Measurements from ENCODE around the gene AQP11. TPM values are rescaled to one million over a fixed set of nuclear protein-coding genes. Genes with fewer than 3 reads are reported as not detected.

AQP11 gene
- total RNA-seq, 1 experiment from 2014 or later = 2.2 TPM

GRCh38 chr11:77589181-77589520 lies 602 bp upstream of the AQP11 start:
- H2AFZ ChIP-seq (ENCODE audit: low read length) = peak overlapping the region; percentile 99
- no peaks in the 10 kb centered on the region for H3K9me2 ChIP-seq (replicated peaks; ENCODE audit: low read length)
- H3K4me2 ChIP-seq (ENCODE audit: low read length) = peak overlapping the region; percentile 98
- H3F3A ChIP-seq (ENCODE audit: low read length, unreplicated experiment) = no peaks in the 10 kb centered on the region
- no peaks in the 10 kb centered on the region for H3K9me3 ChIP-seq (ENCODE audit: low read length)
- intact Hi-C loops (cut with micrococcal nuclease) = no loop called here
- peak overlapping the region; percentile 24; the same call in 1 of the 2 replicates for H3K27ac ChIP-seq (ENCODE audit: low read length)
- no peaks in the 10 kb centered on the region for H4K20me1 ChIP-seq (ENCODE audit: low read length)
- ChIA-PET POLR2A (ENCODE audit: unreplicated experiment) (no interaction called here), CTCF (no interaction called here)
- TF ChIP-seq EZH2 (IDR thresholded peaks at IDR 0.05; ENCODE audit: low read length, unreplicated experiment) (no peak), CTCF (conservative IDR thresholded peaks at IDR 0.05; ENCODE audit: low read depth, low read length) (0 out of 2 replicates have a peak, but pooled peaks have one; percentile 9)
- no peak for DNase-seq
- H3K36me3 ChIP-seq (ENCODE audit: low read depth, low read length) = no peaks in the 10 kb centered on the region
- peak; percentile 8 for ATAC-seq
- peak overlapping the region; percentile 70 for H3K9ac ChIP-seq (ENCODE audit: low read length)
- BruUV-seq (replicated peaks) = no TSS peak
- H3K27me3 ChIP-seq (ENCODE audit: low read length) = no peaks in the 10 kb centered on the region
- H3K4me1 ChIP-seq (ENCODE audit: insufficient read depth, low read length) = peaks cover 19% of the 10 kb centered on the region
- peak overlapping the region; percentile 82 for H3K4me3 ChIP-seq (ENCODE audit: low read length)
- no peaks in the 10 kb centered on the region for H3K79me2 ChIP-seq (ENCODE audit: low read length)

- CTCF ChIA-PET = interaction anchor here (0.6 to 1.1 kb wide), 3 partner anchors 11 to 464 kb away, joined by 3 to 5 read pairs (median 3); no protein-coding TSS in a partner anchor
- H3K36me3 ChIP-seq (ENCODE audit: low read depth, low read length) = no peaks in the 10 kb centered on the region
- H3K9ac ChIP-seq (ENCODE audit: low read length) = peak overlapping the region; percentile 70; the same call in 1 of the 2 replicates
- no peaks in the 10 kb centered on the region for H3K9me3 ChIP-seq (ENCODE audit: low read length)
- H3K79me2 ChIP-seq (ENCODE audit: low read length) = no peaks in the 10 kb centered on the region
- H3K4me3 ChIP-seq (ENCODE audit: low read length) = peak overlapping the region; percentile 82
- H3F3A ChIP-seq (ENCODE audit: low read length, unreplicated experiment) = no peaks in the 10 kb centered on the region
- H2AFZ ChIP-seq (ENCODE audit: low read length) = peak overlapping the region; percentile 99
- H3K4me2 ChIP-seq (ENCODE audit: low read length) = peak overlapping the region; percentile 98
- peak; percentile 53 for ATAC-seq
- peaks cover 19% of the 10 kb centered on the region for H3K4me1 ChIP-seq (ENCODE audit: insufficient read depth, low read length)
- TF ChIP-seq EZH2phosphoT487 (IDR thresholded peaks at IDR 0.05; ENCODE audit: borderline replicate concordance, low read length) (no peak), CTCF (conservative IDR thresholded peaks at IDR 0.05; ENCODE audit: low read depth, low read length) (peak; percentile 49)
- POLR2A ChIA-PET (ENCODE audit: unreplicated experiment) = interaction anchor here (0.7 kb wide), 1 partner anchor 367 kb away, joined by 4 read pairs; no protein-coding TSS in a partner anchor
- H3K27ac ChIP-seq (ENCODE audit: low read length) = no peak overlapping the region
- H4K20me1 ChIP-seq (ENCODE audit: low read length) = no peaks in the 10 kb centered on the region
- no peaks in the 10 kb centered on the region for H3K9me2 ChIP-seq (replicated peaks; ENCODE audit: low read length)
- DNase-seq = peak; percentile 73
- H3K27me3 ChIP-seq (ENCODE audit: low read length) = no peaks in the 10 kb centered on the region
- TSS peak; percentile 54 for BruUV-seq (replicated peaks)
- intact Hi-C loops (cut with micrococcal nuclease) = no loop called here
These were observed 535 bp downstream of the AQP11 start for GRCh38 chr11:77590194-77590782.

DNA sequence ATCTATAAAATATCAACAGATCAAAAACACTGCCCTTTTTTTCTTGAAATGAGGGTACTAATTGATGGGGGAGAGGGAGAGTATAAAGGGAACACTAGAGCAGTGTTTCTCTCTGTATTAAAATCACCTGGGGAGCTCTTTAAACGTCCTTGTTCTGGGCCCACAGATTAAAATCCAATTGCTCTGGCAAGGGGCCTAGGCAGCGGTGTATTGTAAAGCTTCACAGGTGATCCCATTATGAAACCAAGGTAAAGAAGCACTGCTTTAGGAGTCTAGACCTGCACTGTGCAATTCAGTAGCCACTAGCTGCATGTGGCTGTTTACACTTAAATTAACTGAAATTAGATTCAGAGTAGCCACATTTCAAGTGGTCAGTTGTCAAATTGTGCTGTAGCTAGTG lies 3.0 kb downstream of the AQP11 start:
- Histone ChIP-seq H3F3A (ENCODE audit: low read length, unreplicated experiment) (no peaks in the 10 kb centered on the region), H2AFZ (ENCODE audit: low read length) (no peak overlapping the region), H4K20me1 (ENCODE audit: low read length) (no peaks in the 10 kb centered on the region), H3K79me2 (ENCODE audit: low read length) (no peaks in the 10 kb centered on the region), H3K4me1 (ENCODE audit: insufficient read depth, low read length) (peaks cover 19% of the 10 kb centered on the region), H3K36me3 (ENCODE audit: low read depth, low read length) (no peaks in the 10 kb centered on the region), H3K9me2 (replicated peaks; ENCODE audit: low read length) (no peaks in the 10 kb centered on the region), H3K4me2 (ENCODE audit: low read length) (no peak overlapping the region), H3K27ac (ENCODE audit: low read length) (no peak overlapping the region), H3K27me3 (ENCODE audit: low read length) (no peaks in the 10 kb centered on the region), H3K4me3 (ENCODE audit: low read length) (no peak overlapping the region), H3K9me3 (ENCODE audit: low read length) (no peaks in the 10 kb centered on the region), H3K9ac (ENCODE audit: low read length) (no peak overlapping the region)
- CTCF ChIA-PET = interaction anchor here (0.6 to 0.7 kb wide), 2 partner anchors 350 to 623 kb away, joined by 3 read pairs; no protein-coding TSS in a partner anchor
- intact Hi-C loops (cut with micrococcal nuclease) = no loop called here
- DNase-seq (no peak), ATAC-seq (no peak)
- TF ChIP-seq EZH2 (IDR thresholded peaks at IDR 0.05; ENCODE audit: low read length, unreplicated experiment) (no peak), CTCF (conservative IDR thresholded peaks at IDR 0.05; ENCODE audit: low read depth, low read length) (no peak), EZH2phosphoT487 (IDR thresholded peaks at IDR 0.05; ENCODE audit: borderline replicate concordance, low read length) (no peak)
- no TSS peak for BruUV-seq (replicated peaks)
- POLR2A ChIA-PET (ENCODE audit: unreplicated experiment) = interaction anchor here (0.8 kb wide), 1 partner anchor 10 kb away, joined by 9 read pairs; no protein-coding TSS in a partner anchor
